GM12892 (cell line): ENCODE data around the gene SVIL.

Experiments used
- POLR2A ChIP-seq: IDR thresholded peaks from 2 replicates; pipeline ENCODE4 v1.6.1; 2011; ENCODE audit warnings: low read depth, low read length, control low read depth
- TAF1 ChIP-seq: IDR thresholded peaks from 2 replicates; pipeline ENCODE4 v1.6.1; 2011; ENCODE audit warnings: low read depth, mild to moderate bottlenecking, control low read depth, low read length, borderline replicate concordance

GRCh38 chr10:29426420-29426819 lies 208.4 kb downstream of the SVIL start:
- TF ChIP-seq POLR2A (no peak), TAF1 (no peak)
